ENCODE results near the gene MAGI2.

DNA sequence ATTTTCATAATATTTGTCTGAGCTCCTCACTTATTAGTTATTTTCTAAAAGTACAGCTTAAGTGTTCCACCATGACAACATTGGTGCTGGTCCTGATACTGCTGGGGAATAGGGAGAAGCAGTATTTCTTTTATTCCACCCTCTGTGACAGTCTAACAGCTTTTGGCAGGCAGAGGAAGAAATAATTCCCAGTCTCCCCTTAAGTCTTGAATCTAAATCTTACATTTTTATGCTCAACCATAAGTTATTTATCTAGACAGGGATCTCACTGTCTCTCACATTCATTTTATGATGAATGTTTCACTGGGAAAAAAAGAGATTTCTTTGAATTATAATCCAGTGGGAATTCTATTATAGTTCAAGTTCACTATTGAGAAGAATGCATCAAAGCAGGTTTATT lies 71.5 kb downstream of the MAGI2 start:
- TF ChIP-seq, protein P1, sequence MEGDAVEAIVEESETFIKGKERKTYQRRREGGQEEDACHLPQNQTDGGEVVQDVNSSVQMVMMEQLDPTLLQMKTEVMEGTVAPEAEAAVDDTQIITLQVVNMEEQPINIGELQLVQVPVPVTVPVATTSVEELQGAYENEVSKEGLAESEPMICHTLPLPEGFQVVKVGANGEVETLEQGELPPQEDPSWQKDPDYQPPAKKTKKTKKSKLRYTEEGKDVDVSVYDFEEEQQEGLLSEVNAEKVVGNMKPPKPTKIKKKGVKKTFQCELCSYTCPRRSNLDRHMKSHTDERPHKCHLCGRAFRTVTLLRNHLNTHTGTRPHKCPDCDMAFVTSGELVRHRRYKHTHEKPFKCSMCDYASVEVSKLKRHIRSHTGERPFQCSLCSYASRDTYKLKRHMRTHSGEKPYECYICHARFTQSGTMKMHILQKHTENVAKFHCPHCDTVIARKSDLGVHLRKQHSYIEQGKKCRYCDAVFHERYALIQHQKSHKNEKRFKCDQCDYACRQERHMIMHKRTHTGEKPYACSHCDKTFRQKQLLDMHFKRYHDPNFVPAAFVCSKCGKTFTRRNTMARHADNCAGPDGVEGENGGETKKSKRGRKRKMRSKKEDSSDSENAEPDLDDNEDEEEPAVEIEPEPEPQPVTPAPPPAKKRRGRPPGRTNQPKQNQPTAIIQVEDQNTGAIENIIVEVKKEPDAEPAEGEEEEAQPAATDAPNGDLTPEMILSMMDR (IDR thresholded peaks at IDR 0.05; ENCODE audit: low read depth, low read length, poor library complexity, severe bottlenecking) = no peak
- TF ChIP-seq EZH2phosphoT487 (IDR thresholded peaks at IDR 0.05; ENCODE audit: borderline replicate concordance, low read length) = no peak
